Mesenchymal stem cell (in vitro differentiated cells and primary cell): ENCODE data around the gene SLC35B2.
A peak's percentile ranks its signal among the peaks of the same experiment; 100 is the strongest.

Experiments used
- DNase-seq: peaks from one replicate; pipeline ENCODE4 v3.0.0-alpha.2; 2013
- H2AFZ ChIP-seq: one replicate; pipeline ENCODE4 v1.6.1; 2013; ENCODE audit warnings: low read depth, mild to moderate bottlenecking, control low read depth, inconsistent platforms, low read length, moderate library complexity
- H2AK5ac ChIP-seq: 2 replicates; pipeline ENCODE4 v1.6.1; 2013; ENCODE audit warnings: low read length, moderate library complexity, mild to moderate bottlenecking, inconsistent platforms; ENCODE audit not compliant: severe bottlenecking
- H2BK120ac ChIP-seq: one replicate; pipeline ENCODE4 v1.6.1; 2013; ENCODE audit warnings: low read depth, mild to moderate bottlenecking, inconsistent platforms, low read length, moderate library complexity
- H2BK12ac ChIP-seq, 2 experiments: one replicate each; pipeline ENCODE4 v1.6.1; 2013; ENCODE audit warnings: inconsistent platforms in 2 of 2, low read length in 2 of 2, mild to moderate bottlenecking in 2 of 2, moderate library complexity in 2 of 2, control low read depth in 1 of 2
- H2BK15ac ChIP-seq: one replicate; pipeline ENCODE4 v1.6.1; 2013; ENCODE audit warnings: mild to moderate bottlenecking, low read depth, inconsistent platforms; ENCODE audit not compliant: poor library complexity, severe bottlenecking
- H2BK5ac ChIP-seq: 2 replicates; pipeline ENCODE4 v1.6.1; 2013; ENCODE audit warnings: low read depth, mild to moderate bottlenecking, low read length, control low read depth, inconsistent platforms; ENCODE audit not compliant: poor library complexity, severe bottlenecking
- H3K14ac ChIP-seq, 2 experiments: one replicate each; pipeline ENCODE4 v1.6.1; 2013; ENCODE audit warnings: inconsistent platforms in 2 of 2, low read length in 2 of 2, control low read depth in 1 of 2, mild to moderate bottlenecking in 1 of 2, moderate library complexity in 1 of 2
- H3K18ac ChIP-seq, 2 experiments: one replicate each; pipeline ENCODE4 v1.6.1; 2013; ENCODE audit warnings: inconsistent platforms in 2 of 2, low read length in 2 of 2, control low read depth in 1 of 2, low read depth in 1 of 2, mild to moderate bottlenecking in 1 of 2
- H3K23ac ChIP-seq, 2 experiments: one replicate each; pipeline ENCODE4 v1.6.1; 2013; ENCODE audit warnings: inconsistent platforms in 2 of 2, low read length in 2 of 2, mild to moderate bottlenecking in 2 of 2, moderate library complexity in 2 of 2, control low read depth in 1 of 2
- H3K27ac ChIP-seq: 2 replicates; pipeline ENCODE4 v1.5.1; 2013; ENCODE audit warnings: mild to moderate bottlenecking, moderate library complexity, low read length, control low read depth, inconsistent platforms; ENCODE audit not compliant: poor library complexity, severe bottlenecking
- H3K27me3 ChIP-seq, 2 experiments: 2 replicates each; pipeline versions ENCODE4 v1.6.1 to v1.7.0; 2013; ENCODE audit warnings: low read length in 2 of 2, mild to moderate bottlenecking in 2 of 2, moderate library complexity in 2 of 2, control low read depth in 1 of 2, inconsistent platforms in 1 of 2; ENCODE audit not compliant: control insufficient read depth in 1 of 2, insufficient read depth in 1 of 2
- H3K36me3 ChIP-seq, 2 experiments: 2 replicates each; pipeline versions ENCODE4 v1.6.1 to v1.7.0; 2013; ENCODE audit warnings: low read length in 2 of 2, control low read depth in 1 of 2, inconsistent platforms in 1 of 2, low read depth in 1 of 2, mild to moderate bottlenecking in 1 of 2; ENCODE audit not compliant: insufficient read depth in 2 of 2, control insufficient read depth in 1 of 2
- H3K4ac ChIP-seq, 2 experiments: one replicate each; pipeline ENCODE4 v1.6.1; 2013; ENCODE audit warnings: inconsistent platforms in 2 of 2, low read length in 2 of 2, mild to moderate bottlenecking in 2 of 2, moderate library complexity in 2 of 2, control low read depth in 1 of 2, low read depth in 1 of 2
- H3K4me1 ChIP-seq: 2 replicates; pipeline ENCODE4 v1.6.1; 2013; ENCODE audit warnings: low read depth, low read length, control low read depth; ENCODE audit not compliant: control insufficient read depth, insufficient read depth
- H3K4me2 ChIP-seq: 2 replicates; pipeline ENCODE4 v1.6.1; 2013; ENCODE audit warnings: low read length, mild to moderate bottlenecking, inconsistent platforms; ENCODE audit not compliant: poor library complexity, severe bottlenecking
- H3K4me3 ChIP-seq, 2 experiments: 2 replicates each; pipeline versions ENCODE4 v1.5.1 to v1.7.0; 2013; ENCODE audit warnings: low read length in 2 of 2, mild to moderate bottlenecking in 2 of 2, control low read depth in 1 of 2, low read depth in 1 of 2; ENCODE audit not compliant: insufficient read depth in 1 of 2
- H3K79me1 ChIP-seq: replicated peaks from 2 replicates; pipeline ENCODE4 v1.6.1; 2013; ENCODE audit warnings: mild to moderate bottlenecking, control low read depth, low read length, inconsistent platforms; ENCODE audit not compliant: poor library complexity, severe bottlenecking
- H3K9ac ChIP-seq: 2 replicates; pipeline ENCODE4 v1.7.0; 2013; ENCODE audit warnings: mild to moderate bottlenecking, low read length, moderate library complexity
- H3K9me3 ChIP-seq: 2 replicates; pipeline ENCODE4 v1.7.0; 2013; ENCODE audit warnings: mild to moderate bottlenecking, low read length; ENCODE audit not compliant: control insufficient read depth
- H4K8ac ChIP-seq: one replicate; pipeline ENCODE4 v1.6.1; 2013; ENCODE audit warnings: inconsistent platforms, mild to moderate bottlenecking, low read length, moderate library complexity
- H4K91ac ChIP-seq: one replicate; pipeline ENCODE4 v1.6.1; 2013; ENCODE audit warnings: mild to moderate bottlenecking, low read length, inconsistent platforms
- WGBS: methylation state at CpG from one replicate; pipeline ENCODE4 v1.1.7; 2013; ENCODE audit warnings: mixed read lengths; 5-methylcytosine and 5-hydroxymethylcytosine counted together

SLC35B2 gene

DNA sequence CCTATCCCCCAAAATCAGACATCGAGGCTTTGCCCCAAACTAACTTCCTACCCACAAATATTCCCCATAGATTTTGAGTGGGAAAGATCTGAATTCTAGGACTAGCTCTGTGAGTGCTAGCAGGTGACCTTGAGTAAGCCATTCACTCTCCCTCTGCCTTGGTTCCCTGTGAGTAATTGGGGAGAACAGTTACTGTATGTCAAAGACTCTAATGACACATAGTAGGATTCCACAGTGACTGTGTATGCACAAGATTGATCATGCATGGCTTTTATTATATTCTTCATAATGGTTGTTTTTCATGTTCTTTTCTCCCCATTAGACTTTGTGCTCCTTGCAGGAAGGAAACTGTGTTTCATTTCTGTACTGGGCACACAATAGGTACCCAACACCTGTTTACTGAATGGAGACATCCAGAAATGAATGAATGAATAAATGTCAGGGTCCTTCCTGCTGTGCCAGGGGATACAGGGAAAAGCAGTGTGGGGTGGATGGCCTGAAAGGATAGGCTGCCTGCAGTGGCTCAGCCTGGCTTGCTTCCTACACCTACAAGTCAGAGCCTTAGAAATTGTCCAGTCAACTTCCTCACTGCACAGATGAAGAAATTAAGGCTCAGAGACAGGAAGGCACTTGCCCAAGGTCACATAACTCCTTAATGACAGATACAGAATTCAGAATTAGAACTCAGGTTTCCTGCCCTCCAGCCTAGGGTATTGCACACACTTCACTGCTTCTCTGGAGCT lies 12.0 kb upstream of the SLC35B2 start:
- Histone ChIP-seq H3K79me1 (no peaks in the 10 kb centered on the region), H3K18ac (no peak overlapping the region), H2BK15ac (no peak overlapping the region), H2BK5ac (no peak overlapping the region), H2AFZ (no peak overlapping the region), H4K8ac (no peak overlapping the region), H3K4me2 (no peak overlapping the region), H2BK120ac (no peak overlapping the region), H4K91ac (no peak overlapping the region), H3K36me3 (no peaks in the 10 kb centered on the region), H3K14ac (no peak overlapping the region), H3K27me3 (peaks cover 56 to 63% of the 10 kb centered on the region in 2 experiments), H3K9ac (no peak overlapping the region), H3K23ac (no peak overlapping the region), H3K4me3 (no peak overlapping the region), H2BK12ac (no peak overlapping the region), H3K9me3 (no peaks in the 10 kb centered on the region), H3K4me1 (peaks cover 5% of the 10 kb centered on the region), H3K27ac (no peak overlapping the region), H3K4ac (no peak overlapping the region), H2AK5ac (no peak overlapping the region)
- DNase-seq = no peak
- WGBS = no CpG with 5 or more reads among the region's 1 CpG

DNA sequence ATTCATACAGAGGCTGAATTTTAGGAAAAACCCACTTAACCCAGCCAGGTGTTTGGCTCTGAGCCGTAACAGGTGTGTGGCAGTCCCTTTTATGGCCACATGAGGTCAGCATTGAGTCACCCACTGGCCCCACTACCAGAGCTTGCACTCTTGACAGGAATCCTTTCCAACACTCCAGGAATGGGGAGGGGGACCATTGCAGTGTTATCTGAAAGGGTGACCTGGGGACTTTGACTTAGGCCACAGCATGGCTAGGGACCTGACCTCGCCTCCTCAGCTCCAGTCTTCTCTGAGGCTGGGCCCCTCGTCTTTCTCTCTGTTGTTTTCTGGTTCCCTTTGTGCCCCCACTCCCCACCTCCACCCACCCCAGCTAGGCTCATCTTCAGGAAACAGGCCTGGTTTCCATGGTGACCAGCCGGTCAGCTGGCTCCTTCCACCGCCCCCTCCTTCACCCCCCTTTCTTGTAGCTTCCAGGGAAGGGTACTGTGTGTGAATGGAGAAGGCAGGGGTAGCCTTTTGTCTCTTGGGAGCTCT lies 10.8 kb upstream of the SLC35B2 start:
- H3K36me3 ChIP-seq = no peaks in the 10 kb centered on the region
- WGBS = 0% methylated on average over 3 of the region's 5 CpGs
- H3K4me2 ChIP-seq = no peak overlapping the region
- H3K23ac ChIP-seq = no peak overlapping the region
- H3K18ac ChIP-seq = no peak overlapping the region
- H2BK15ac ChIP-seq = no peak overlapping the region
- no peak overlapping the region for H2BK12ac ChIP-seq
- H2BK5ac ChIP-seq = no peak overlapping the region
- H3K9me3 ChIP-seq = no peaks in the 10 kb centered on the region
- peak; percentile 47 for DNase-seq
- no peak overlapping the region for H3K9ac ChIP-seq
- no peak overlapping the region for H4K8ac ChIP-seq
- peaks cover 44 to 53% of the 10 kb centered on the region in 2 experiments for H3K27me3 ChIP-seq
- H2AFZ ChIP-seq = no peak overlapping the region
- peaks cover 17% of the 10 kb centered on the region for H3K4me1 ChIP-seq
- H3K79me1 ChIP-seq = peaks cover 4% of the 10 kb centered on the region
- no peak overlapping the region for H3K14ac ChIP-seq
- H2BK120ac ChIP-seq = no peak overlapping the region
- no peak overlapping the region for H3K27ac ChIP-seq
- no peak overlapping the region for H2AK5ac ChIP-seq
- no peak overlapping the region for H3K4me3 ChIP-seq
- no peak overlapping the region for H3K4ac ChIP-seq
- H4K91ac ChIP-seq = no peak overlapping the region

DNA sequence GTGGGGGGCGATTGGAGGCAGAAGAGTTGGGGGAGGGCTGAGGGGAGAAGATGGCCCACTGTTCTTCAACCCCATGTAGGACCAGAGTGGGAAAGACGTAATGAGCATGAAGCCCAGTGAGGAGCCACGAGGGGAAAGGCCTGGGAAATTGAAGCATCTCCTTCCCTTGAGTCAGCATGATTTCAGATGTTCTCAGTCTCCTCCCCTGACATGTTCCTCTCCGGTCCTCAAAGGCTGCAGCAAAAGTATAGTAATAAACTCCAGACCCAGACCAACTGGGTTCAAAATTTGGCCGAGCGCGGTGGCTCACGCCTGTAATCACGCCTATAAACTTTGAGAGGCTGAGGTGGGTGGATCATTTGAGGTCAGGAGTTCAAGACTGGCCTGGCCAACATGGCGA lies 9.9 kb upstream of the SLC35B2 start:
- H3K4ac ChIP-seq = no peak overlapping the region
- H3K79me1 ChIP-seq = peaks cover 4% of the 10 kb centered on the region
- WGBS = 73% methylated on average over 10 of the region's 10 CpGs
- no peak overlapping the region for H3K4me2 ChIP-seq
- peaks cover 0 to 4% of the 10 kb centered on the region in 2 experiments for H3K36me3 ChIP-seq
- H4K8ac ChIP-seq = no peak overlapping the region
- H3K9me3 ChIP-seq = no peaks in the 10 kb centered on the region
- H2AK5ac ChIP-seq = no peak overlapping the region
- H3K27ac ChIP-seq = no peak overlapping the region
- H3K14ac ChIP-seq = no peak overlapping the region
- no peak for DNase-seq
- no peak overlapping the region for H2AFZ ChIP-seq
- no peak overlapping the region for H3K23ac ChIP-seq
- no peak overlapping the region for H2BK12ac ChIP-seq
- no peak overlapping the region for H2BK120ac ChIP-seq
- H3K27me3 ChIP-seq = peaks cover 35 to 44% of the 10 kb centered on the region in 2 experiments
- H3K4me3 ChIP-seq = no peak overlapping the region
- H3K9ac ChIP-seq = no peak overlapping the region
- H3K4me1 ChIP-seq = peaks cover 26% of the 10 kb centered on the region
- H2BK5ac ChIP-seq = no peak overlapping the region
- no peak overlapping the region for H2BK15ac ChIP-seq
- no peak overlapping the region for H3K18ac ChIP-seq
- no peak overlapping the region for H4K91ac ChIP-seq

DNA sequence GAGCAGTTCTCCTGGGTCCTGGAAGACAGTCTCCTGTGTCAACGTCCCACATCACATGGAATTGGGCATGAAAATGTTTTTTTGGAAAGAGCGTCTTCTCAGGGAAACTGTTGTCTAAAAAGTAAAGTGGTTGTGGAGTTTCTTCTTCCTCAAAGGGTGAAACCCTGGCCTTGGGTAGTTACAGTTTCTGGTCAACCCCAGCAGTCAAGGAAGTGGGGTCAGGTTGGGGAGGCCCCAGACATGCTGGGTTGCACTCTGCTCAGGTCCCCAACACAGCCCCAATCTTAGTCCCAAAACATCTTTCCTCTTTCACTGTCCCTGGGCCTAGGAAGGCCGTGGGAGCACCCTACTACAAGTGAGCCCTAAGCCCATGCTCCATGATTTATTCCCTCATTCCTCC lies 9.0 kb upstream of the SLC35B2 start:
- Histone ChIP-seq H2BK12ac (no peak overlapping the region), H3K4me1 (peaks cover 33% of the 10 kb centered on the region), H2BK120ac (no peak overlapping the region), H3K4me2 (no peak overlapping the region), H3K23ac (no peak overlapping the region), H3K4ac (no peak overlapping the region), H3K9ac (no peak overlapping the region), H3K18ac (no peak overlapping the region), H3K4me3 (no peak overlapping the region), H4K8ac (no peak overlapping the region), H3K36me3 (peaks cover 3 to 13% of the 10 kb centered on the region in 2 experiments), H4K91ac (no peak overlapping the region), H3K14ac (no peak overlapping the region), H2AFZ (no peak overlapping the region), H3K27ac (no peak overlapping the region), H2AK5ac (no peak overlapping the region), H3K9me3 (no peaks in the 10 kb centered on the region), H3K79me1 (peaks cover 13% of the 10 kb centered on the region), H2BK5ac (no peak overlapping the region), H2BK15ac (no peak overlapping the region), H3K27me3 (peaks cover 26 to 35% of the 10 kb centered on the region in 2 experiments)
- 94% methylated on average over 3 of the region's 3 CpGs for WGBS
- no peak for DNase-seq
